OCI-LY1 (cell line): ENCODE data around the gene CDC34.

Source experiments
- H2AFZ ChIP-seq: fragments of 200-600 bp; sonication (generic), shearing (Covaris generic); 2 replicates; pipeline ENCODE4 v1.6.0; 2014; ENCODE audit warnings: antibody characterized with exemption, mild to moderate bottlenecking, low read length
- H3F3A ChIP-seq: fragments of 200-600 bp; sonication (generic), shearing (Covaris generic); 2 replicates; pipeline ENCODE4 v1.6.0; 2014; ENCODE audit warnings: mild to moderate bottlenecking, antibody characterized with exemption, low read length, moderate library complexity; ENCODE audit not compliant: insufficient read depth
- H3K27ac ChIP-seq: fragments of 200-600 bp; sonication (generic); 2 replicates; pipeline ENCODE4 v1.5.1; 2014; ENCODE audit warnings: low read length, mixed run types, mild to moderate bottlenecking, low read depth; ENCODE audit not compliant: poor library complexity, severe bottlenecking
- H3K27me3 ChIP-seq: fragments of 200-600 bp; sonication (generic); 2 replicates; pipeline ENCODE4 v1.6.0; 2014; ENCODE audit warnings: antibody characterized with exemption, mild to moderate bottlenecking, low read length, moderate library complexity; ENCODE audit not compliant: insufficient read depth
- H3K36me3 ChIP-seq: fragments of 200-600 bp; sonication (generic); 2 replicates; pipeline ENCODE4 v1.6.1; 2014; ENCODE audit warnings: mild to moderate bottlenecking, antibody characterized with exemption, low read length, moderate library complexity, mixed read lengths; ENCODE audit not compliant: insufficient read depth
- H3K4me1 ChIP-seq: fragments of 200-600 bp; sonication (generic); 2 replicates; pipeline ENCODE4 v1.5.1; 2014; ENCODE audit warnings: mild to moderate bottlenecking, low read length, moderate library complexity; ENCODE audit not compliant: insufficient read depth, severe bottlenecking
- H3K4me2 ChIP-seq: fragments of 200-600 bp; sonication (generic), shearing (Covaris generic); 2 replicates; pipeline ENCODE4 v1.6.1; 2014; ENCODE audit warnings: low read length
- H3K4me3 ChIP-seq: fragments of 200-600 bp; sonication (generic); 2 replicates; pipeline ENCODE4 v1.5.1; 2014; ENCODE audit warnings: low read length, low read depth, mild to moderate bottlenecking, mixed read lengths; ENCODE audit not compliant: poor library complexity, severe bottlenecking
- H3K79me2 ChIP-seq: fragments of 200-600 bp; shearing (Covaris generic); 2 replicates; pipeline ENCODE4 v1.6.1; 2016; ENCODE audit warnings: mixed run types, low read length, mixed read lengths; ENCODE audit not compliant: insufficient read depth
- H3K9ac ChIP-seq: fragments of 200-600 bp; sonication (generic), shearing (Covaris generic); 2 replicates; pipeline ENCODE4 v1.6.1; 2014; ENCODE audit warnings: mild to moderate bottlenecking, low read length, mixed read lengths
- H3K9me2 ChIP-seq: fragments of 200-600 bp; sonication (generic), shearing (Covaris generic); 2 replicates; pipeline ENCODE4 v1.6.1; 2014; ENCODE audit warnings: low read depth, mild to moderate bottlenecking, low read length, mixed read lengths
- H3K9me3 ChIP-seq: fragments of 200-600 bp; shearing (Covaris generic); 2 replicates; pipeline ENCODE4 v1.6.1; 2014; ENCODE audit warnings: low read length, mixed read lengths
- H4K20me1 ChIP-seq: fragments of 200-600 bp; sonication (generic), shearing (Covaris generic); 2 replicates; pipeline ENCODE4 v1.6.0; 2016; ENCODE audit warnings: mild to moderate bottlenecking, low read length; ENCODE audit not compliant: insufficient read depth
- CTCF ChIP-seq: fragments of 200-600 bp; sonication (generic), shearing (Covaris generic); IDR thresholded peaks from 2 replicates; pipeline ENCODE4 v1.5.1; 2017; ENCODE audit warnings: mild to moderate bottlenecking, antibody characterized with exemption, low read length, moderate library complexity, mixed read lengths
- EZH2 ChIP-seq: fragments of 200-600 bp; sonication (generic), shearing (Covaris generic); IDR thresholded peaks from 2 replicates; pipeline ENCODE4 v1.8.0; 2017; ENCODE audit warnings: borderline replicate concordance, mixed run types, mild to moderate bottlenecking, antibody characterized with exemption, low read length, moderate library complexity, mixed read lengths

CDC34 gene

GRCh38 chr19:498511-498891 is 33.1 kb upstream of the CDC34 start:
- H4K20me1 ChIP-seq: no peaks in the 10 kb centered on the region
- H3K4me3 ChIP-seq: no peak overlapping the region
- no peaks in the 10 kb centered on the region for H3K9me2 ChIP-seq
- no peaks in the 10 kb centered on the region for H3K27me3 ChIP-seq
- no peak overlapping the region for H2AFZ ChIP-seq
- H3K27ac ChIP-seq: no peak overlapping the region
- H3K79me2 ChIP-seq: no peaks in the 10 kb centered on the region
- no peaks in the 10 kb centered on the region for H3K4me1 ChIP-seq
- TF ChIP-seq EZH2 (no peak), CTCF (no peak)
- H3F3A ChIP-seq: no peaks in the 10 kb centered on the region
- no peaks in the 10 kb centered on the region for H3K36me3 ChIP-seq
- H3K9me3 ChIP-seq: 0 out of 2 replicates have a peak, but pooled peaks cover 3% of the 10 kb centered on the region
- H3K9ac ChIP-seq: no peak overlapping the region
- no peak overlapping the region for H3K4me2 ChIP-seq

GRCh38 chr19:498977-499623 is 32.5 kb upstream of the CDC34 start:
- no peaks in the 10 kb centered on the region for H3F3A ChIP-seq
- no peaks in the 10 kb centered on the region for H3K27me3 ChIP-seq
- H2AFZ ChIP-seq: no peak overlapping the region
- no peaks in the 10 kb centered on the region for H3K79me2 ChIP-seq
- no peak overlapping the region for H3K27ac ChIP-seq
- H3K4me1 ChIP-seq: no peaks in the 10 kb centered on the region
- TF ChIP-seq EZH2 (no peak), CTCF (no peak)
- H3K4me2 ChIP-seq: no peak overlapping the region
- H3K9ac ChIP-seq: no peak overlapping the region
- 0 out of 2 replicates have a peak, but pooled peaks cover 3% of the 10 kb centered on the region for H3K9me3 ChIP-seq
- no peak overlapping the region for H3K4me3 ChIP-seq
- H3K9me2 ChIP-seq: no peaks in the 10 kb centered on the region
- H3K36me3 ChIP-seq: no peaks in the 10 kb centered on the region
- H4K20me1 ChIP-seq: no peaks in the 10 kb centered on the region

- no peak overlapping the region for H3K27ac ChIP-seq
- no peaks in the 10 kb centered on the region for H3F3A ChIP-seq
- TF ChIP-seq EZH2: no peak
- TF ChIP-seq CTCF: no peak
- no peak overlapping the region for H2AFZ ChIP-seq
- H4K20me1 ChIP-seq: no peaks in the 10 kb centered on the region
- peaks cover 5% of the 10 kb centered on the region for H3K4me1 ChIP-seq
- H3K9ac ChIP-seq: no peak overlapping the region
- H3K79me2 ChIP-seq: no peaks in the 10 kb centered on the region
- no peaks in the 10 kb centered on the region for H3K27me3 ChIP-seq
- H3K9me3 ChIP-seq: 0 out of 2 replicates have a peak, but pooled peaks cover 3% of the 10 kb centered on the region
- no peak overlapping the region for H3K4me2 ChIP-seq
- H3K9me2 ChIP-seq: no peaks in the 10 kb centered on the region
- no peak overlapping the region for H3K4me3 ChIP-seq
- no peaks in the 10 kb centered on the region for H3K36me3 ChIP-seq
Measured at GRCh38 chr19:501646-502045, 29.9 kb upstream of the CDC34 start.
